ENCODE results near the gene SORBS2.

GRCh38 chr4:185744488-185744862 lies 67.5 kb downstream of the SORBS2 start:
- TF ChIP-seq, protein P1, sequence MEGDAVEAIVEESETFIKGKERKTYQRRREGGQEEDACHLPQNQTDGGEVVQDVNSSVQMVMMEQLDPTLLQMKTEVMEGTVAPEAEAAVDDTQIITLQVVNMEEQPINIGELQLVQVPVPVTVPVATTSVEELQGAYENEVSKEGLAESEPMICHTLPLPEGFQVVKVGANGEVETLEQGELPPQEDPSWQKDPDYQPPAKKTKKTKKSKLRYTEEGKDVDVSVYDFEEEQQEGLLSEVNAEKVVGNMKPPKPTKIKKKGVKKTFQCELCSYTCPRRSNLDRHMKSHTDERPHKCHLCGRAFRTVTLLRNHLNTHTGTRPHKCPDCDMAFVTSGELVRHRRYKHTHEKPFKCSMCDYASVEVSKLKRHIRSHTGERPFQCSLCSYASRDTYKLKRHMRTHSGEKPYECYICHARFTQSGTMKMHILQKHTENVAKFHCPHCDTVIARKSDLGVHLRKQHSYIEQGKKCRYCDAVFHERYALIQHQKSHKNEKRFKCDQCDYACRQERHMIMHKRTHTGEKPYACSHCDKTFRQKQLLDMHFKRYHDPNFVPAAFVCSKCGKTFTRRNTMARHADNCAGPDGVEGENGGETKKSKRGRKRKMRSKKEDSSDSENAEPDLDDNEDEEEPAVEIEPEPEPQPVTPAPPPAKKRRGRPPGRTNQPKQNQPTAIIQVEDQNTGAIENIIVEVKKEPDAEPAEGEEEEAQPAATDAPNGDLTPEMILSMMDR (IDR thresholded peaks at IDR 0.05): no peak
- no peak for TF ChIP-seq POLR2AphosphoS5 (IDR thresholded peaks at IDR 0.05)

Measured in gastroesophageal sphincter (tissue), 3 donors.